Dermis microvascular lymphatic vessel endothelial cell (primary cell): Measurements from ENCODE around the gene TFAP2C. TPM values are rescaled to one million over a fixed set of nuclear protein-coding genes. Genes with fewer than 3 reads are reported as not detected.

Experiments
- DNase-seq, 2 donors: peaks; one replicate each; pipeline versions ENCODE4 v3.0.0 to v3.0.0-alpha.2; 2010; ENCODE audit warnings: low read depth in 2 of 2
- total RNA-seq: library from RNA; depleted of rRNA; stranded (reverse); fragments of >200 nt; gene quantifications from 2 replicates; pipeline ENCODE4 v1.2.1, GENCODE V29; 2014

Gene TFAP2C
- not detected in 2 replicates for total RNA-seq

DNA sequence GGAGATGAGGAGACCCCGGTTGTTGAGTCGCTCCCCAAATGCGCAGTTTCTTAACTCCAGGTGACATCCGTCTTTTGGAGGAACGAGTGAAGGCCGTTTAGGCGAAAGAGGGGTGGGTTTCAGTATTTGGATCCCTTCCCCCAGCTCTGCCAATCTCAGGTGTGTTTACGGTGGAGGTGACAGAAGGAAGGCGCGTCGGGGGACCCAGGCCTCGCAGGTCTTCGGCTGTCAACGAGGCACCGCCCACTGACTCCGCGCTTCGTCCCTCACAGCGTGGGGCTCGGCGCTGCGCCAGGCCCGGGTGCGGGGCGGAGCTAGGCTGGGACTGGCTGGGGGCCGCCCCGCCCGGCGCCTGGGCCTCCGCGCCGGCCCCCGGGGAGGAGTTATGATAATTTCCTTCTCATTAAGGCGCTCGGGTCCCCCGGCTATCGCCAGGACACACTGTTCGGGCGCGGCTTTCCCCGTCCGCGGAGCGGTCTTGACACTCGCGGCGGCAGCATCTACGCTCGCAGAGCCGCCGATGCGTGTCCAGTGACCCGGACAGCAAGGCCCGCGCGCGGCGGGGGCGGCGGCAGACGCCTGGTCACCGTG is at the start of gene TFAP2C:
Gene TFAP2C (plus strand): TSS at position 434 of the 591 bp plus-strand sequence. CDS start 239 bp downstream, outside the sequence.
- peak in 1 of 2 donors; percentile 32 for DNase-seq

DNA sequence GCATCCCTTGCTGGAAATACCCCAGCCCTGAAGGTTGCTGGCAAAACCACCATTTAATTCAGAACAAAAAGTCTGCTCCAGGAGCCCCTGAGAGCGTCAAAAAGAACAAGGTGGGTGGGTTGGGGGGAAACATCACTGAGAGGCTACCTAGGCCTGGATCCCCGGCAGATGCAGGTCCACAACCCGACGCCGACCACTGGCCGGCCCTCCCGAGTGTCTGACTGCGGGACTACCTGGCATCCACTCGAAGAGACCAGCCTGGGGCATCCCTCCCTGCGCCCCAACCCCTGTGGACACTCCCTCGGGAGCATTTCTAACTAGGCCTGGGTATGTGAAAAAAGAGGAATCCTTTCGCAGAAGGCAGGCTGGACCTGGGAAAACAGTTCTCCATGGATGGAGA is 48.9 kb upstream of the TFAP2C start:
- DNase-seq: no peak

DNA sequence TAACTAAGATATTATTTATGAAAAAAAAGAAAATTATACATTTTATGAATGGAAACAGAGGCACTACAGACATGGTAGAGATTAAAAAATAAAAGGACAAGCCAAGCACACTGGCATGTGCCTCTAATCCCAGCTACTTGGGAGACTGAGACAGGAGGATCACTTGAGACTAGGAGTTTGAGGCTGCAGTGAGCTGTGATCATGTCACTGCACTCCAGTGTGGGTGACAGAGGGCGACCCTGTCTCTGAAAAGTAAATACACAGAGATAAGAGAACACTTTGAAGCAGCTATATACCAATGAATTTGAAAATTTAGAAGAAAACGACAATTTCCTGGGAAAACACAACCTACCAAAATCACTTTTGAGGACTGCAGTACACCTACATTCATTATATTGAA is 47.4 kb upstream of the TFAP2C start:
- DNase-seq: no peak

DNA sequence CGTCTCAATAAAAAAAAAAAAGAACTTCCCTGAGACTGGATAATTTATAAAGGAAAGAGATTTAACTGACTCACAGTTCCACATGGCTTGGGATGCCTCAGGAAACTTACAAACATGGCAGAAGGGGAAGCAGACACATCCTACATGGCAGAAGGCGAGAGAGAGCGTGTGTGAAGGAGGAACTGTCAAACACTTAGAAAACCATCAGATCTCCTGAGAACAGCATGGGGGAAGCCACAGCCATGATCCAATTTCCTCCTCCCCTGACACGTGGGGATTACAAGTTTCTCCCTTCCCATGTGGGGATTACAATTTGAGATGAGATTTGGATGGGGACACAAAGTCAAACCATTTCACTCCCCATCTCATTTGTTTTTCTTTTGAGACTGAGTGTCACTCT is 46.6 kb upstream of the TFAP2C start:
- DNase-seq: no peak

DNA sequence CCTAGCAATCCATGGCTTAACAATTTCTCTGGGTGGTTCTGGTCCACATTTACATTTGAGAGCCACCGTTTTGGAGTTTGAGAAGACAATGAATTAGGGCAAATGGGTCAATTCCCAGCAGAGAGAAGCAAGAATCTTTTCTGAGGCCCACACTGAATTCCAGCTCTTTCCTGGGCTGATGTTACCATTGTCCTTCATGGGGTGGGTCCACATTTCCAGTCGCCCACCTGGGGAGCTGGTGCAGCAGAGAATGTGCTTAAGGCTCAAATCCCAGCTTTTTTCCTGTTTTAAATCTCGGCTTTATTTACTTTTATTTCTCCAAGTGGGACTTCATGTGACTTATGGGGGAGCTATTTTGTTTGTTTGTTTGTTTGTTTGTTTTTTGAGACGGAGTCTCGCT is 44.2 kb upstream of the TFAP2C start:
- DNase-seq: no peak

DNA sequence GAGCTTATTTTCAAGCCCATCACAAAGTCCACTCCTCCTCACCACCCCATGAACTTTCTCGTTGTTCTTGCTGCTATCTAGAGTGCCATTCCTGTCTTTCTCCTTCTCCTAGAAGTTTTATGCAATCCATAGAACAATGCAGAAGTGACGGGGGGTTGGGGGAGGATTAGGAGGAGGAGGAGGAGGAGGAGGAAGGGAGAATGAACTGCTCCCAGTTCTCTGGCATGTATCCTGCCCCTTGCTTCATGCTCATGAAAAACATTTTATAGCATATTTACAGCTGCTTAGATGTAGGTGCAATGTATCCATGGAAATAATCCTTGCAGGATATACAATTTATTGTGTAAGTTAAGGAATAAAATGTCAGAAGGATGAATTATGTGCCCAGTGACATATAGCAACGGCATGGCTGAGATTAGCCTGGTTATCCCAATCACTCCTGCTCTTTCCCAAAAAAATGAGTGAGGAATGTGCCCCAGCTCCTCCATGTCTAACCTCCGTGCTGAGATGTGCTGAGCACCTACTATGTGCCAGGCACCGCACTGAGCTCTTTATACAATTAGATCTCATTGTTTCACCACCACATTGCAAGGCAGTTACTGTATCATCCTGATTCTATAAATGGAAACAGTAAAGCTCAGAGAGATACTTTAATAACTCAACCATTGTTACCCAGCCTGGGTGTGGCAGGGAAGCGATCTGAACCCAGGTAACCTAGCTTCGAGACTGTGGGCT is 41.6 kb upstream of the TFAP2C start:
- no peak for DNase-seq

DNA sequence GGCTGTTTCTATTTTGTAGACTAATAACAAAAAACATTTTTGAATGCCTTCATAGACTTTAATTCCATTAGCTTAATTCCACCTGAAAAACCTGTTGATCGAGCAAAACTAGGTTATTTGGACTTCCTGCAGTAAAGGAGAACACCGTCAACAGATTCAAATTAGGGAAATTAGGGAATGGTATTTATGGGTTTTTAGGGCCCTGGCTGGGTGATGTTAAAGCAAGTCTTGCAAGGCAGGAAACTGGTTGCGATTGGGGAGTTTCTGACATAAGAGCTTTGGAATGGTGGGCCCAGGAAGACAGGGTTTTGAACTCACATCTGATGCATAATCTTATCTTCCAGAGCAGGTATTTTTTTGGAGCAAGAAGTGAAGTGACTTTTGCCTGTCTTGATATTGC is 40.1 kb upstream of the TFAP2C start:
- no peak for DNase-seq

DNA sequence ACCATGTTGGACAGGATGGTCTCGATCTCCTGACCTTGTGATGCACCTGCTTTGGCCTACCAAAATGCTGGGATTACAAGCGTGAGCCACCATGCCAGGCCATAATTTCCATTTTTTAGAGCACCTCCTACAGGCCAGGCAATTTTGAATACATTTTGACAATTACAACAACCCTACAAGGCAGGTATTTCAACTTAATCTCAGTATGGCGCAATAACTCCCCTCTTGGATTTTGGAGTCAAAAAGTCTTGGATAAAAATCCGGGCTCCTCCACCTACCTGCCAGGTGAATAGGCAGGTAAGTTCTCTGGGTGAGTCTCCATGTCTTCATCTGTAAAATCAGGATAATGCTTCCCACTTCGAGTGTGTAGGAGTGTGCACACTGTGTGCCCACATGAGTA is 39.5 kb upstream of the TFAP2C start:
- DNase-seq: no peak

DNA sequence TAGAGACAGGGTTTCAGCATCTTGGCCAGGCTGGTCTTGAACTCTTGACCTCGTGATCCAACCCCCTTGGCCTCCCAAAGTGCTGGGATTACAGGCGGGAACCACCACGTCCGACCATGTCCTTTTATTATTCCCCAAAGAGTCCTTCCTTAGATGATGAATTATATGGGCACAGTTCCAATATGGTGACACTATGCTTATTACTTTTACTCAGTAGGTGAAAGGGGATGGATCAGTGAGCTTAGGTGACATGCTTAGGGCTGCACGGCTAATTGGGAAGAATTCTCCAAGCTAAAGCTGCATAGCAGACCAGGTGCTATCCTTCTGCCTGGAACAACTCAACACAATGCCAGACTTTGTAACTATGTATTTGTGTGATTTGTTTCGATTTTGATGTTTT is 38.2 kb upstream of the TFAP2C start:
- DNase-seq: no peak

DNA sequence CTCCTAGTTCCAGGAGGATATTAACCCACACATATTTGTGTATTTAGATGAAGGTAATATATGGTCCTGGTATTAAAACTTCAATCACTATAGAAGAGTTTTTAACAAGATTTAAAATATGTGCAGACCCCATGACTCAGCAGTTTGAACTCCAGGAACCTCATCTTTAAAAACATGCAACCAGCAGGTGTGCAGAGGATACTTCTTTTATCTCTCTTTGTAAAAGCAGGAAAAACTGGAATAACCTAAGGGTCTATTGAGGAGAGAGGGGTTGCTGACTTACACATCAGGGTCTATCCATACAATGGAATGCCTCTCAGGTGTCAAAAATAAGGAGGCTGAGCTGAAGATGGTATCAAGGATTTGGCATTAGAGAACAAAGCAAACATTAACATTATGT is 36.9 kb upstream of the TFAP2C start:
- DNase-seq: no peak

DNA sequence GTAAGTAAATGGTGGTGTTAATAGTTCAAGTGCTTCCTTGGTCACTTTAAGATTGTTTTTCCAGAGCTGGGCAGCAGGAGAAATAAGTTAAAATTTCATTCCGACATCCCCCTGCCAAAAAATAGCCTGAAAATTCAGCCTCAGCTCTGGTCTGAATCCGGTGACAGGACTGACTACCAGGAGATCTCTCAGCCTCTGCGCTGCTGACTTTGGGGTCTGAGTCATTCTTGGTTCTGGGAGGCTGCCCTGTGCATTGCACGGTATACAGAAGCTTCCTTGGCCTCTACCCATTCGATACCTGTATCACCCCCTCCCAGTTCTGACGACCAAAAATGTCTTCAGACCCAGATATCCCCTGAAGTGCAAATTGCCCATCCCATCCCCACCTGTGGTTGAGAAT is 36.3 kb upstream of the TFAP2C start:
- DNase-seq: no peak

DNA sequence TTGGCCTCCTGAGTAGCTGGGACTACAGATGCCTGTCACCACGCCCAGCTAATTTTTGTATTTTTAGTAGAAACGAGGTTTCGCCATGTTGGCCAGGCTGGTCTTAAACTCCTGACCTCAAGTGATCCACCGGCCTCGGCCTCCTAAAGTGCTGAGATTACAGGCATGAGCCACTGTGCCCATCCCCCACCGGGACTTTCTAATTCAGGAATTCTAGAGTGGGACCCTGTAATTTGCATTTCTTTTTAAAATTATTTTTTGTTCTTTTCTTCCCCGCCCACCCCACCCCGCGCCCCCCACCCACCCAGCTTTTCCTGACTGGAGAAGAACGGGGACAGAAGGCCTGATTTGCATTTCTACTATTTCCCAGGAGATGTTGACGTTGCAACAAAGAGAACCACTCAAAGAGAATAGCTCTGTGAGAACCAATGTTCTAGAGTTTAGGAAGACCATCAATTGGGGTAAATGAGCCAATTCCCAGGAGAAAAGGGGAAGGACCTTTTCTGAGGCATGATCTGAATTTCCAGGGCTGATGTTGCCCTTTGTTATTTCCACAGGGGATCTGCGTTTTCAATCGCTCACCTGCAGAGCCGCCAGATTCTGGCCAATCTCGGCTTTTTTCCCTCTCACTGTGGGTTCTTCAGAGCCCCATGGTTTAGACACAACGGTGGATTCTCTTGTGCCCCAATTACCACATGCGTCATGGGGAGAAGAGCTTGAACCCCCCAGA is 33.2 kb upstream of the TFAP2C start:
- DNase-seq: no peak

DNA sequence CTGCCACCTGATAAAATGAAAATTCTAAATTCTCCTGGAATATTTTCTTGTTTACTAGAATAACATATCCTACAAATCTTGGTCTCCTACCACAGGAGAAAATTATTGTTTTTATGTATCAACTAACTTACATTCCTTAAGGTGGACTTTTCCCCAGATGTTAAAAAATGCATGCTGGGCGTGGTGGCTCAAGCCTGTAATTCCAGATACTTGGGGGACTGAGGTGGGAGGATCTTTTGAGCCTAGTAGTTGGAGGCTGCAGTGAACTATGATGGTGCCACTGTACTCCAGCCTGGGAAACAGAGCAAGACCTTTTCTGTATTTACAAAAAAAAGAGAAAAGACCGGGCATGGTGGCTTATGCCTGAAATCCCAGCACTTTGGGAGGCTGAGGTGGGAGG is 27.9 kb upstream of the TFAP2C start:
- DNase-seq: no peak

DNA sequence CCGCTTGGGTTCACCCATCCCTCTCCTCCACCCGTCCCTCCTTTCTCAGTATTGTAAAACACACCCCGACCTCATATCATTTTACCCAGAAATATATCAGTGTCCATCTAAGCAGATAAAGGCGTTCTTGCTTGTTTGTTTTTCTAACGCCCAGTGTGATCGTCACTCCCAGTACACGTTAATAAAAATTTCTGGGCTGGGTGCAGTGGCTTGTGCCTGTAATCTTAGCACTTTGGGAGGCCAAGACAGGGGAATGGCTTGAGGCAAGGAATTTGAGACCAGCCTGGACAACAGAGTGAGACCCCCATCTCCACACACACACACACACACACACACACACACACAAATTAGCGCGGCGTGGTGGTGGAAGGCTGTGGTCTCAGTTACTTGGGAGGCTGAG is 24.4 kb upstream of the TFAP2C start:
- no peak for DNase-seq

DNA sequence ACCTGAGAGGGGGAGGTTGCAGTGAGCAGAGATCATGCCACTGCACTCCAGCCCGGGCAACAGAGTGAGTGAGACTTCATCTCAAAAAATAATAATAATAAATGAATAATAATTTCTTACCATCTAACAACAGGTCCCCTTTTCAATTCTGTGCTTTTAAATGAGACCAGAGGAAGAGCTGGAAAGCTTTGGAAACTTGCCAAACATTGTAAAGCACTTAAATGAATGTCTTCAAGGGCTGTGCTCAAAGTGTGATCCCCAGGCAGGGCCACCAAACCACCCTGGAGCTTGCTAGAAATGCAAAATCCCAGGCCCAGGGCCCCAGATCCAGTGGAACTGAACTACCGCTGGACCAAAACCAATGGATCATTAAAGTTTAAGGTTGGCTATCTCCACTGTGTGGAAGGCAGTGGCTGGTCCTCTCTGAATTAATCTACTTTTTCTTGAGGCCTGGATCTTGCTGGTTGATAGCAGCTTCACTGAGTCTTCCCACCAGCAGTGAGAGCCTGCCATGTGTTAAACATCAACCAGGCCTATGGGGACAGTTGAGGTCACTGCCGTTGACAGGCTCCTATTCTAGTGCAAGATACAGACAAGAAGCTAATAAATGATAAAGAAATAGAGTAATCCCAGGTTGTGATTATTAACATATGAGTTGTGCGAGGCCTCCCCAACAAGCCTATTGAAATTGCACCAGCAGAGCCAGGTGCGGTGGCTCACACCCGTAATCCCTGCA is 23.7 kb upstream of the TFAP2C start:
- no peak for DNase-seq

DNA sequence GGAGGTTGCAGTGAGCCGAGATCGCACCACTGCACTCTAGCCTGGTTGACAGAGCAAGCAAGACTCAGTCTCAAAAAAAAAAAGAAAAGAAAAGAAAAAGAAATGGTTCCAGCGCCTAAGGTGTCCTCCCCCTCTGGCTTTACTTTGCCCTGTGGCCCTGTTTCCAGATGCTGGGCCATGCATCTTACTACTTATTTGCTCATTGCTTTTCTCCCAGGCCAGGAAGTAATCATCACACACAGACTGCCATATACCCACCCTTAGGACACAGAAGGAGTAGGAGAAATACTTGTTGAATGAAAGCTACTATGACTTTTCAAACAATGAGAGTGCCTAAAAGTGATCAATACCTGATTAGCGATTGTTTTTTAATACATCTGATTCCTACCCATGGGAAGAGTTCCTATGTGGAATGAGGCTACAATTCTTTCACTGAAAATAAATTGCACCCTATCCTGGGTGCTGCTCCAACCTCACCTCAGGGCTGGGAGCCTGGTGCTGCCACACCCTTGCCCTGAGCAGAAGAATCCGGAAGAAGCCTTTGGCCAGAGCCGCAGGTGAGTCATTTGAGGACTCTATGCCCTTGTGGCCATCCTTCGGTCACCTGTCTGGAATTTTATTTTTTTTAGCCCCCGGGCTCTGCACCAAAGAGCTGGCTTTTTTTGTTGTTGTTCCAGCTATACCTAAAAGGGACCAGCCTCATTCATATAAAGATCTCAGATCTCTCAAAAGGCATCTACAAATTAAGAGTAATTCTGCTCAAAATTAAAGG is 22.7 kb upstream of the TFAP2C start:
- DNase-seq: no peak

DNA sequence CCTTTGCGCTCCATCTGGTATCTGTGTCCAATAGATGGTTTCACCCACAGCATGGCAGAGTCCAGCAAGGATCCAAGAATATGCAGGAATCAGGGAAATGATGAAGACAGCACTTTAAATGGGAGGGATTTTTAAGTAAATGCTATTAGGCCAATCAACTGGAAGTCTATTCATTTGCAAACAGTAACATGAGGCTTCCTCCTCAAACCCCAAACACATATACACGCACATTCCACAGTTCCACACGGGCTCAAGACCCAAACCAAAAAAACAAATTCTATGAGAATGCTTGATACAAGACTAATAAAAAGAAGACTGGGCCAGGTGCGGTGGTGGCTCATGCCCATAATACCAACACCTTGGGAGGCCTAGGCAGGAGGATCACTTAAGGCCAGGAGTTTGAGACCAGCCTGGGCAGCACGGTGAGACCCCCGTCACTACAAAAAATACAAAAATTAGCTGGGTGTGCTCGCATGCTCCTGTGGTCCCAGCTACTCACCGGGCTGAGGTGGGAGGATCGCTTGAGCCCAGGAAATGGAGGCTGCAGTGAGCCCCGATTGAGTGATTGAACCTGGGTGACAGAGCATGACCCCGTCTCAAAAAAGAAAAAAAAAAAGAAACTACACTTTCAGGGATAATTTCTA is 21.9 kb upstream of the TFAP2C start:
- no peak for DNase-seq

DNA sequence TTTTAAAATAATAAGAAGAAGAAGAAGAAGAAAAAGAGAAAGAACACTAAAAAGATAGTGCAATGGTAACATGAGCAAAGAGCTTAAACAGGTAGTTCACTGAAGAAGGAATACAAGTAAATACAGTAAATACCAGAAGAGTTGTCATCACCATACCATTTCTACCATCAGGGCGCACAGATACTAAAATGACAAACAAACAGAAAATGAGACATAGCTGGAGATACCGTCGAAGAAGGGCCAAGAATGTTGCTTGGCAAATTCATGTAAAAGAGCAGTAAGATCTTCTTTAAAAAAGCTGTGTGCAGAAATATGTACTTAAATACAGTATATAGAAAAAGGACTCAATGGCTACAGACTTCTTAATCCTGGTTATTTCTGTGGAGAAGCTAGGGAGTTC is 20.7 kb upstream of the TFAP2C start:
- DNase-seq: no peak

DNA sequence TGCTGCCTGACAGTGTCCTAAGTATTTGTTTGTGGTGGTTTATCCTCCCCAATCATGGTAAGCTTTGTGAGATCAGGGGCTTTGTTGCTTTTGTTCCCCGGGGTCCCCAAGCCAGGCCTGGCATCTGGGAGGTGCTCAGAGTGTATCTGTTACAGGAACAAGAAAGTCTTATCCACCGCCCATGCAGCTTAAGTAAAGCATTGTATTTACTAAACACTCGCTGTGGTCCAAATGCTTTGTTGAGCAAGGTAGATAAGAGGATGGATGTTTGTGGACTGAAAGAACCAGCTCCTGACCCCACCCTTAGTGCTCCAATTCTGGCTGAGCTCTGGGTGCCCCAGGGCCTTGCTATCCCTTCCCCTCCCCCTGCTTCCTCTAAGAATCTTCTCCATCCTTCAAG is 19.8 kb upstream of the TFAP2C start:
- no peak for DNase-seq

DNA sequence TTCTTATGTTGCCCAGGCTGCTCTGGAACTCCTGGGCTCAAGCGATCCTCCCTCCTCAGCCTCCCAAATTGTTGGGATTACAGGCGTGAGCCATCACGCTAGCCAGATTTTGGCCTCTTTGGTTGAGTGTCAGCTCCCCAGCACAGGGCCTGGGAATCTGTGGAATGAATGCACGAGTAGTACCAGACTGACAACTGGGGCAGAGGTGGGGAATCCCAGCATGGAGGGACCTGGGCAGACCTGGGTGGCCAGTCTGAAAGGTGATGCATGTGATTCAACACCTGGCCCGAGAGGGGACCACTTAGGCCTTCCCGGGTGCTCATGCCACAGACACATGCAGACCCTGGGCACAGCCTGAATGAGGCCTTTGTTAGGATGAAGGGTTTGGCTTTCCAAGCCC is 19.0 kb upstream of the TFAP2C start:
- no peak for DNase-seq

DNA sequence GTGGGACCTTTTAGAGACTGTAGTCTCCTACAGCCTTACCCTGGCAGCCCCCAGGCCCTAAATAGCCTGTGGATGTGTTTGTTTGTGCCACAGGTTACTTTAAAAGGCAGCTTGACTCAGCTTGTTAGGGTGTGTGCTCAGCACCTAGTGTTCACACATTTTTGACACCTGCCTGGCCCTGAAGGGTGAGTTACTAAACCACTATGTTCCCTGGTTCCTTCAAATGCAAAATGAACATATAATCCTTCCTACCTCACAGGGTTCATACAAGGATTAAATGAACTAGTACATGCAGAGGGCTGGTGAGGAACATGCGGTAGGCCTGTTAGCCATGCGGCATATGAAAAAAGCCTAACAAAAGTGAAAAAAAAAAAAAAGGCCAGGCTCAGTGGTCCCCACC is 14.9 kb upstream of the TFAP2C start:
- no peak for DNase-seq
